ENCODE results near the gene OCA2. TPM values are rescaled to one million over a fixed set of nuclear protein-coding genes. Genes with fewer than 3 reads are reported as not detected.

The OCA2 gene
- total RNA-seq, 3 donors from 2014 or later (not counting 1 experiment from before 2014, with no cell fraction given) = 0.35 to 1.5 (median 0.56) TPM

DNA sequence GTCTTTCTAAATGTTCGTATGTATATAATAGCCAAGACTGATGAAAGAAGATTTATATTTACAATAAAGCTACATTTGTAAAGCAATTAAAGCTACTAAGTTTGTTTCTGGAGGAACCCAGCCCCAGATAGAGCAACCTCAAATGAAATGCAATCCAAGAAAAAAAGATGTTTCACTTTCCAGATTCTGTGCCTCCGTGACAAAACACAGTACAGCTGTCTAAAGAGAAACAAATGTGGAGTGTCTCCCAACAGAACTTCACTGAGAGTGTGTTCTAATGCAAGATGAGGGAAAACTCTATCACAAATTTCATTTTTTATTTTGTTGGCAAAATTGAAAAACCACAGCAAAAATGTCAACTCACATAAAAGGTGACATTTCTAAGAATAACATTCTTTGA lies 317.0 kb downstream of the OCA2 start:
- Mint-ChIP-seq H3K9me3 (peaks cover 4 to 6% of the 10 kb centered on the region in 2 donors), H3K36me3 (no peaks in the 10 kb centered on the region), H3K27ac (no peak overlapping the region), H3K4me3 (no peak overlapping the region), H3K4me1 (no peaks in the 10 kb centered on the region), H3K27me3 (ENCODE audit: low read depth in 2 of 2) (no peaks in the 10 kb centered on the region)
- DNase-seq (no peak), ATAC-seq (no peak)
- Histone ChIP-seq H3K27ac (ENCODE audit: low read length) (no peak overlapping the region), H3K4me3 (ENCODE audit: low read length) (no peak overlapping the region), H3K4me1 (ENCODE audit: control insufficient read depth, insufficient read depth, low read length) (no peaks in the 10 kb centered on the region), H3K36me3 (ENCODE audit: control insufficient read depth, insufficient read depth, low read length) (no peaks in the 10 kb centered on the region), H3K9me3 (ENCODE audit: control insufficient read depth, insufficient read depth, low read length) (no peaks in the 10 kb centered on the region), H3K27me3 (ENCODE audit: control insufficient read depth, insufficient read depth, low read length) (no peaks in the 10 kb centered on the region)
- WGBS (ENCODE audit: insufficient coverage) = 100% methylated on average over 1 of the region's 2 CpGs
- intact Hi-C loops (cut with micrococcal nuclease) = no loop called here
- TF ChIP-seq, protein P1, sequence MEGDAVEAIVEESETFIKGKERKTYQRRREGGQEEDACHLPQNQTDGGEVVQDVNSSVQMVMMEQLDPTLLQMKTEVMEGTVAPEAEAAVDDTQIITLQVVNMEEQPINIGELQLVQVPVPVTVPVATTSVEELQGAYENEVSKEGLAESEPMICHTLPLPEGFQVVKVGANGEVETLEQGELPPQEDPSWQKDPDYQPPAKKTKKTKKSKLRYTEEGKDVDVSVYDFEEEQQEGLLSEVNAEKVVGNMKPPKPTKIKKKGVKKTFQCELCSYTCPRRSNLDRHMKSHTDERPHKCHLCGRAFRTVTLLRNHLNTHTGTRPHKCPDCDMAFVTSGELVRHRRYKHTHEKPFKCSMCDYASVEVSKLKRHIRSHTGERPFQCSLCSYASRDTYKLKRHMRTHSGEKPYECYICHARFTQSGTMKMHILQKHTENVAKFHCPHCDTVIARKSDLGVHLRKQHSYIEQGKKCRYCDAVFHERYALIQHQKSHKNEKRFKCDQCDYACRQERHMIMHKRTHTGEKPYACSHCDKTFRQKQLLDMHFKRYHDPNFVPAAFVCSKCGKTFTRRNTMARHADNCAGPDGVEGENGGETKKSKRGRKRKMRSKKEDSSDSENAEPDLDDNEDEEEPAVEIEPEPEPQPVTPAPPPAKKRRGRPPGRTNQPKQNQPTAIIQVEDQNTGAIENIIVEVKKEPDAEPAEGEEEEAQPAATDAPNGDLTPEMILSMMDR (IDR thresholded peaks at IDR 0.05) = no peak

DNA sequence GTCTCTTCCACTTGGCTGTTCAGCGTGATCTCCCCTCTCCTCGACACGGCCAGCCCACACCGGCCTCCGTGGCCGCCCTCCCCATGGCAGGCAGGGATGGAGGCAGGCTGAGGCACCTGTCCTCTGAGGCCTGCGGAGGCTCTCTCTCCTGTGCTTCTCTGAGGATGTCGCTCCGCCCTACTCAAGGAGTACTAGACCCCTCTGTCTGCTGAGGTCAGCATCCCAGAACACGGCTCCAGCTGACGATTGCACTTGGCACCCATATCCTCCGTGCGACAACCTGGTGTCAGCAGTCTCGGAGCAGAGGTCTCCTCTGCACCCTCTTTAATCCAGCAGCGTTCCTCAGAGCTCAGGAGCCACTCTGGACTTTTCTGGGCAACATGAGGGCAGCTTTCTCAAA lies 322.6 kb downstream of the OCA2 start:
- ATAC-seq (no peak), DNase-seq (no peak)
- TF ChIP-seq, protein P1 (IDR thresholded peaks at IDR 0.05) = no peak
- H3K27me3 Mint-ChIP-seq (ENCODE audit: low read depth in 2 of 2) = no peaks in the 10 kb centered on the region
- H3K36me3 Mint-ChIP-seq = peaks cover 6% of the 10 kb centered on the region
- Histone ChIP-seq H3K4me3 (ENCODE audit: low read length) (no peak overlapping the region), H3K36me3 (ENCODE audit: control insufficient read depth, insufficient read depth, low read length) (no peaks in the 10 kb centered on the region), H3K9me3 (ENCODE audit: control insufficient read depth, insufficient read depth, low read length) (no peaks in the 10 kb centered on the region), H3K27me3 (ENCODE audit: control insufficient read depth, insufficient read depth, low read length) (no peaks in the 10 kb centered on the region), H3K27ac (ENCODE audit: low read length) (no peak overlapping the region), H3K4me1 (ENCODE audit: control insufficient read depth, insufficient read depth, low read length) (no peaks in the 10 kb centered on the region)
- H3K27ac Mint-ChIP-seq = no peak overlapping the region
- WGBS (ENCODE audit: insufficient coverage) = 90% methylated on average over 15 of the region's 15 CpGs
- intact Hi-C loops (cut with micrococcal nuclease) = no loop called here
- no peak overlapping the region for H3K4me3 Mint-ChIP-seq
- peaks cover 10 to 14% of the 10 kb centered on the region in 2 donors for H3K9me3 Mint-ChIP-seq
- H3K4me1 Mint-ChIP-seq = no peaks in the 10 kb centered on the region

DNA sequence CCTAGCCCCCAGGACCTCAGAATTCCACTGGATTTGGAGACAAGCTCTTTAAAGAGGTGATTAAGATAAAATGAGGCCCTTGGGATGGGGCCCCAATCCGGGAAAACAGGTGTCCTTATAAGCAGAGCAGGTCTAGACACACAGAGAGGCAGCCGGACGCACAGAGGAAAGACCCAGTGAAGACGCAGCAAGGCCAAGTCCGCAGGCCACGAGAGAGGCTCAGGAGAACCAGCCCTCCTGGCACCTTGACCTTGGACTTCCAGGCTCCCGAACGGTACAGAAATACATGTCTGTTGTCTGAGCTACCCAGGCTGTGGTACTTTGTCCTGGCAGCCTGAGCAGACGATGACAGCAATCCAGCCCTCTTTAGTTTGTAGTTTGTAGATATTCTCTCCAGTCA lies 324.5 kb downstream of the OCA2 start:
- Mint-ChIP-seq H3K27me3 (ENCODE audit: low read depth in 2 of 2) (no peaks in the 10 kb centered on the region), H3K9me3 (peaks cover 7 to 16% of the 10 kb centered on the region in 2 donors), H3K27ac (no peak overlapping the region), H3K36me3 (peaks cover 8% of the 10 kb centered on the region), H3K4me3 (no peak overlapping the region), H3K4me1 (no peaks in the 10 kb centered on the region)
- TF ChIP-seq, protein P1 (IDR thresholded peaks at IDR 0.05) = no peak
- H3K4me1 ChIP-seq (ENCODE audit: control insufficient read depth, insufficient read depth, low read length) = no peaks in the 10 kb centered on the region
- no peaks in the 10 kb centered on the region for H3K9me3 ChIP-seq (ENCODE audit: control insufficient read depth, insufficient read depth, low read length)
- H3K36me3 ChIP-seq (ENCODE audit: control insufficient read depth, insufficient read depth, low read length) = no peaks in the 10 kb centered on the region
- H3K4me3 ChIP-seq (ENCODE audit: low read length) = no peak overlapping the region
- intact Hi-C loops (cut with micrococcal nuclease) = no loop called here
- DNase-seq (no peak), ATAC-seq (no peak)
- WGBS (ENCODE audit: insufficient coverage) = 87% methylated on average over 9 of the region's 9 CpGs
- H3K27me3 ChIP-seq (ENCODE audit: control insufficient read depth, insufficient read depth, low read length) = no peaks in the 10 kb centered on the region
- no peak overlapping the region for H3K27ac ChIP-seq (ENCODE audit: low read length)

DNA sequence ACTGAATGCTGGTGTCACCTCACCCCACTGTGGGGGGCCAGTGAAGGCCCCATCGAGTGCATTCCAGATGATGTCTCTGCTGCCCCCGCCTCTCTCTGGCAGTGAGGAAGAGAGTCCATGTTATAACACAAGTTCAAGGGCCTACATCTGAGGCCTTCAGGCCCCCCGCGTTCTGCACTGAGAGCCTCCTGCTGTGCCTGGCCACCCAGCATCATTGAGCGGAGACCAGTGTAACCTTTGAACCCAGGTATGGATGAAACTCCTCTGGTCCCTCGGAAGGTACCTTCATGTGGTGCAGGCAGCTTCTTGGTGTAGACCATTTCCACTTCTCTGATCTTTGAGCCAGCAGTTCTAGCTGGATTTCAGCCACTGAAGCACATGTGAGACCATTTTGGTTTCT lies 324.9 kb downstream of the OCA2 start:
- H3K36me3 Mint-ChIP-seq = peaks cover 8% of the 10 kb centered on the region
- Histone ChIP-seq H3K9me3 (ENCODE audit: control insufficient read depth, insufficient read depth, low read length) (peaks cover 2% of the 10 kb centered on the region), H3K4me3 (ENCODE audit: low read length) (no peak overlapping the region), H3K27me3 (ENCODE audit: control insufficient read depth, insufficient read depth, low read length) (no peaks in the 10 kb centered on the region), H3K4me1 (ENCODE audit: control insufficient read depth, insufficient read depth, low read length) (no peaks in the 10 kb centered on the region), H3K36me3 (ENCODE audit: control insufficient read depth, insufficient read depth, low read length) (no peaks in the 10 kb centered on the region), H3K27ac (ENCODE audit: low read length) (no peak overlapping the region)
- intact Hi-C loops (cut with micrococcal nuclease) = no loop called here
- no peak for DNase-seq
- no peak overlapping the region for H3K4me3 Mint-ChIP-seq
- H3K27ac Mint-ChIP-seq = no peak overlapping the region
- TF ChIP-seq, protein P1 (IDR thresholded peaks at IDR 0.05) = no peak
- peaks cover 7 to 16% of the 10 kb centered on the region in 2 donors for H3K9me3 Mint-ChIP-seq
- 95% methylated on average over 6 of the region's 6 CpGs for WGBS (ENCODE audit: insufficient coverage)
- ATAC-seq = no peak
- no peaks in the 10 kb centered on the region for H3K27me3 Mint-ChIP-seq (ENCODE audit: low read depth in 2 of 2)
- H3K4me1 Mint-ChIP-seq = no peaks in the 10 kb centered on the region
